T-helper 2 cell treated with Interferon-gamma antibody and Interleukin-4, amounts not matched to agents 5 μg/mL and 100 μg/mL, for 36 hours (primary cell): Measurements from ENCODE around the gene PPP2R5A.
A peak's percentile ranks its signal among the peaks of the same experiment; 100 is the strongest.
"Not testable (repeated sequence)": the region's sequence is repeated elsewhere in the genome, so short reads cannot be mapped to it uniquely, and the experiment has no call there.

Source experiments
- DNase-seq: peaks from one replicate; pipeline ENCODE4 v3.0.0; 2021; ENCODE audit warnings: low spot score
- H3K27ac Mint-ChIP-seq: one replicate; pipeline ENCODE4 v1.8.0; 2021; ENCODE audit warnings: mild to moderate bottlenecking, mixed read lengths
- H3K27me3 Mint-ChIP-seq: one replicate; pipeline ENCODE4 v1.8.0; 2021; ENCODE audit warnings: low read depth, mixed read lengths
- H3K36me3 Mint-ChIP-seq: one replicate; pipeline ENCODE4 v1.8.0; 2021; ENCODE audit warnings: low read depth, mixed read lengths
- H3K4me1 Mint-ChIP-seq: one replicate; pipeline ENCODE4 v1.8.0; 2021; ENCODE audit warnings: low read depth, mixed read lengths
- H3K4me3 Mint-ChIP-seq: one replicate; pipeline ENCODE4 v1.8.0; 2022; ENCODE audit warnings: mild to moderate bottlenecking, moderate library complexity, mixed read lengths
- H3K9me3 Mint-ChIP-seq: one replicate; pipeline ENCODE4 v1.8.0; 2021; ENCODE audit warnings: mixed read lengths

Gene PPP2R5A

DNA sequence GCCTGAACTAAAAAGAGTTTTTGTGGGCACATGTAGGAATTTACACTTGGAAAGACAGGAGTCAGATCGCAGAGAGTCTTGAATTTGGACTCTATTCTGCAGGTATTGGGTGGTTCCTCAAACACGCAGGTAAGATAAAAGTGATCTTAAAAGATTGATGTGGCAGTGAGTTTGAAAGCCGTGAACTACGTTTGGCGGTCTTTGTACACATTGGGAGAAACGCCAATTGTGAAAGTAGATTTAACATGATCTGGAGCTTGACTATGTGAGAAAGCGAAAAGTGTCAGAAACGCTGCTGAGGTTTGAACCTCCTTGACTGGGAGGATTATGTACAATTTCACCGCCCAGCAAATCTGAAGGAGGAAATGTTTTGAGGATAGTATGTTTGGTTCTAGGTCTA is 1.5 kb upstream of the PPP2R5A start:
- Mint-ChIP-seq H3K36me3 (peaks cover 15% of the 10 kb centered on the region), H3K27me3 (no peaks in the 10 kb centered on the region), H3K27ac (peak overlapping the region; percentile 96), H3K4me3 (peak overlapping the region; percentile 92), H3K4me1 (peaks cover 17% of the 10 kb centered on the region), H3K9me3 (no peaks in the 10 kb centered on the region)
- no peak for DNase-seq

DNA sequence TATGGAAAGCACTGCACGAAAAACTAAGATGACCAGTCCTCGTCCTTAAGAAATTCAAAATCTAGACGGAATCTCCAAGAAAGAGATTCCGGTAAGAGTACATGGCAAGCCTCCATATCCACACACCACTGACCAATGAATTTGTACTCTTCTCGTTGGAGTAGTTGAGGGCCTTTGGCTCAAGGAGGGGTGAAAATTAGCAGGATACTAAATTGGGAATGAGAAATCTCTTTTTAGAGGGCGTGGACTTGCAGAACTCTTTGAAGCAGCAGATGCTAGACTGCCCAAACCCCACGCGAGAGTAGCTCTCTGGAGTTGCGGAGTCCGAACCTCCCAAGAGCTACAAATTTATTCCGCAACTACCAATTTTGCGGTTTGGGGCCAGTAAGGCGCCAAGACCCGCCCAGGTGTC is 872 bp upstream of the PPP2R5A start:
- no peaks in the 10 kb centered on the region for H3K27me3 Mint-ChIP-seq
- H3K4me1 Mint-ChIP-seq: peaks cover 20% of the 10 kb centered on the region
- H3K27ac Mint-ChIP-seq: peak overlapping the region; percentile 96
- H3K36me3 Mint-ChIP-seq: peaks cover 18% of the 10 kb centered on the region
- H3K9me3 Mint-ChIP-seq: no peaks in the 10 kb centered on the region
- no peak for DNase-seq
- peak overlapping the region; percentile 92 for H3K4me3 Mint-ChIP-seq

DNA sequence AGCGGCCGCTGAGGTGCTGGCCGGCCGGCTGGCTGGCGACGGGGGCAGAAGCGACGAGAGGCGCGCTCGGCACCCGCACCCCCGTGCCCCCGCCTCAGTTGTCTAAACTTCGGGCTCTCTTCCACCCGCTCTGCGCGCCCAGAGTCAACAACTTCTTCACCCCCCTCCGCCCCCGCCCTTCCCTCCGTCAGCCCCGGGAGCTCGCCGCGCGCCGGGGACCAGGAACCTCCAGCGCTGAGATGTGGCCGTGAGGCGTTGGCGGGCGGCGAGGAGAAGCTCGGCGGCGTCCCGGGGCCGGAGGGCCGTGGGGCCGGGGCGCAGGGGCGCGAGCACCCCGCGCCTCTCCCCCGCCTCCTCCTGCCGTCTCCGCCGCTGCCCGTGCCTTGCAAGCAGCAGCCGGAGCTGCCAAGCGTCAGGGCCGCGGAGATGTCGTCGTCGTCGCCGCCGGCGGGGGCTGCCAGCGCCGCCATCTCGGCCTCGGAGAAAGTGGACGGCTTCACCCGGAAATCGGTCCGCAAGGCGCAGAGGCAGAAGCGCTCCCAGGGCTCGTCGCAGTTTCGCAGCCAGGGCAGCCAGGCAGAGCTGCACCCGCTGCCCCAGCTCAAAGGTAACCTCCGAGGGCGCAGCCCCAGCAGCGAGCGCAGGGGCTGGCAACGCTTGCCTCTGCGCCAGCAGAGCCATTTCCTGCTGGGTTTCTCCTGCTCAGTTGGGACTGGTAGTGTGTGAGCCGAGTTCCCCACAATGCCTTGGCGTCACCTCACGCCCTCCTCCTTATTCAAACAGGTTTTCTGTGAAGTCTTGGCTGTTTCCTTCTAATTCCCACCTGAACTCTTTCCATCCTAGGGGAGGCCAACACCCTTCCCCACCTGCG is 710 bp downstream of the PPP2R5A start:
- H3K27ac Mint-ChIP-seq: peak overlapping the region; percentile 96
- H3K4me3 Mint-ChIP-seq: peak overlapping the region; percentile 99
- peak; percentile 68 for DNase-seq
- H3K9me3 Mint-ChIP-seq: no peaks in the 10 kb centered on the region
- peaks cover 26% of the 10 kb centered on the region for H3K4me1 Mint-ChIP-seq
- peaks cover 24% of the 10 kb centered on the region for H3K36me3 Mint-ChIP-seq
- H3K27me3 Mint-ChIP-seq: no peaks in the 10 kb centered on the region

DNA sequence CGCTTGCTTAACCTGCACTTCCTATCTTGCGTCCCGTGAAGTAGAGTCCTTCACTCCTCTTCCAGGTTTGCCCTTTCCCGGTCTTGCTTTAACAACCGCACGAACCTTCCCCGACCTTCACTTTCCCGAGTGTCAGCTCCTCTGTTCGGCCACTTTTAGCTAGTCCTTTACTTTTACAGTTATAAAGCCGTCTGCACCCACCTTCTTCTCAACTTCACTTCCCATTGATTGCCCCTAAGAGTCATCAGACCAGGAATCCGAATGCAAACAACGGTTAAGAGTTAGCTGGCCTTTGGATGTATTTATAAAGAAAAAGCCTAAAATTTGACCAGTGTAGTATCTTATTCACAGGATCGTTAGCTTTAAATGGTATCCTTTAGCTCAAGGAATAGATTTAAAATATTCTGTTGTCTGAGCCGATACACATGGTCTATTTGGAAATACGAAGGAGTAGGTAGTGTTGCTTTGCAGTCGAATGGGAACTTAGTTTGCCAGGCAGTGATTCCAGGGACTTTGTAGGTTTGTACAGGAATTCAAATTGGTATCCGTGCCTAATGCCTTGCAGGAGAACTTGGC is 1.4 kb downstream of the PPP2R5A start:
- no peak for DNase-seq
- peak overlapping the region; percentile 99 for H3K4me3 Mint-ChIP-seq
- peaks cover 30% of the 10 kb centered on the region for H3K4me1 Mint-ChIP-seq
- H3K27ac Mint-ChIP-seq: peak overlapping the region; percentile 96
- no peaks in the 10 kb centered on the region for H3K9me3 Mint-ChIP-seq
- H3K27me3 Mint-ChIP-seq: no peaks in the 10 kb centered on the region
- H3K36me3 Mint-ChIP-seq: peaks cover 27% of the 10 kb centered on the region

DNA sequence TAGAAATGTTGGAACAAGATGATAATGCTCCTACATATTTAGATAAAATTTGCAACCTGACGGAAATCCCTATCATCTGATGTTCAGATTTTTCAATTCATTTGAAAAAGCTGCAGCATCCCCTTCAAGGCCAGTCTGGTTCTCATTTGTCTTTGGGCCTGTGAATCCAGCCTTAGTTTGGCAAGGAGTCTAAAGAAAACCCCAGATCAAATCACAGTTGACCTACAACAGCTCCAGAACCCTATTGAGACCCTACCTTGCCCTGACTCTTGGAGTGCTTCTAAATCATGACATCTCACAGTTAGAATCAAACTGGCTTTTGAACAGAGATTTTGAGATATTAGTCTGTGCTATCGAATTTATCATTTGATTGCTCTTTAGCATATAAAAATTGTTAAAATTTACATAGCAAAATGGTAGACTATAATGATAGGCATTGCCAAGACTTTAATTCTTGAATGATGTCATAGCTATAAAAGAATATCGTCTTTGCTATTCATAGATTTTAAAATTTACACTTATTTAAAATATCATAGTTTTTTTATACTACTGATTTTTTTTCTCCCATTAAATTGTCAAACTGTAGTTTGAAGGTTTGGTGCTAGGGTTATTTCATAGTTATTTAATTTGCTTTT is 2.2 kb downstream of the PPP2R5A start:
- DNase-seq: no peak
- Mint-ChIP-seq H3K27ac (peak overlapping the region; percentile 96), H3K9me3 (no peaks in the 10 kb centered on the region), H3K36me3 (peaks cover 31% of the 10 kb centered on the region), H3K27me3 (no peaks in the 10 kb centered on the region), H3K4me1 (peaks cover 37% of the 10 kb centered on the region), H3K4me3 (peak overlapping the region; percentile 99)

DNA sequence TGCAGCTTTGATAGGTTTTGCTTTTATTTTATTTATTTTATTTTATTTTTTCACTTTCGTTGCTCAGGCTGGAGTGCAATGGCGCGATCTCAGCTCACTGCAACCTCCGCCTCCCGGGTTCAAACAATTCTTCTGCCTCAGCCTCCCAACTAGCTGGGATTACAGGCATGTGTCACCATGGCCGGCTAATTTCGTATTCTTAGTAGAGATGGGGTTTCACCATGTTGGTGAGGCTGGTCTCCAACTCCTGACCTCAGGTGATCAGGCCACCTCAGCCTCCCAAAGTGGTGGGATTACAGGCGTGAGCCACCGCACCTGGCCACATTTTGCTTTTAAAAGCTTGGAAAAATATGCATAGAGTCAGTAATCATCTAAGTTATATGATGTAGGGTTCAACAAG is 2.8 kb downstream of the PPP2R5A start:
- H3K36me3 Mint-ChIP-seq: peaks cover 31% of the 10 kb centered on the region

DNA sequence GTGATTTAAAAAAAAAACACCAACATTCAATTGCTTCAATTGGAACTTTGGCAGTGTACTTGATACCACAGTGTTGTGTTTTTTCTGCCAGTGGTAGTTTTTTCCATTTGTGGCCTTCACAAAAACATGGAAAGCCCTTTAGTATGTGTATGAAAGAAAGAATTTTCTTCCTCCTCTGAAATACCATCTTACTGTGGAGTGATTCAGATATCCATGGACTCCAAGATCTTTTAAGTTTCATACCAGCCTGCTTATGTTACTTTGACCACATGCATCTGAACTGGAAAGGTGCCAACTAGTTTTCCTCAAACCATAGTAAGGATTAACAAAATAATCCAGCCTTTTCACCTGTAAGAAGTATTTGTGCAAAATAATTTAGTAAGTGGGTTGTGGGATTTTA is 3.4 kb downstream of the PPP2R5A start:
- H3K9me3 Mint-ChIP-seq: no peaks in the 10 kb centered on the region
- peak overlapping the region; percentile 84 for H3K4me3 Mint-ChIP-seq
- H3K4me1 Mint-ChIP-seq: peaks cover 42% of the 10 kb centered on the region
- DNase-seq: no peak
- no peak overlapping the region for H3K27ac Mint-ChIP-seq
- H3K36me3 Mint-ChIP-seq: peaks cover 31% of the 10 kb centered on the region
- no peaks in the 10 kb centered on the region for H3K27me3 Mint-ChIP-seq

More for the DNA sequence above, 2.8 kb downstream of the PPP2R5A start:
- not testable (repeated sequence) for H3K27me3 Mint-ChIP-seq, H3K9me3 Mint-ChIP-seq, DNase-seq
- Mint-ChIP-seq H3K27ac (peak overlapping the region; percentile 18), H3K4me1 (peaks cover 39% of the 10 kb centered on the region), H3K4me3 (peak overlapping the region; percentile 84)

DNA sequence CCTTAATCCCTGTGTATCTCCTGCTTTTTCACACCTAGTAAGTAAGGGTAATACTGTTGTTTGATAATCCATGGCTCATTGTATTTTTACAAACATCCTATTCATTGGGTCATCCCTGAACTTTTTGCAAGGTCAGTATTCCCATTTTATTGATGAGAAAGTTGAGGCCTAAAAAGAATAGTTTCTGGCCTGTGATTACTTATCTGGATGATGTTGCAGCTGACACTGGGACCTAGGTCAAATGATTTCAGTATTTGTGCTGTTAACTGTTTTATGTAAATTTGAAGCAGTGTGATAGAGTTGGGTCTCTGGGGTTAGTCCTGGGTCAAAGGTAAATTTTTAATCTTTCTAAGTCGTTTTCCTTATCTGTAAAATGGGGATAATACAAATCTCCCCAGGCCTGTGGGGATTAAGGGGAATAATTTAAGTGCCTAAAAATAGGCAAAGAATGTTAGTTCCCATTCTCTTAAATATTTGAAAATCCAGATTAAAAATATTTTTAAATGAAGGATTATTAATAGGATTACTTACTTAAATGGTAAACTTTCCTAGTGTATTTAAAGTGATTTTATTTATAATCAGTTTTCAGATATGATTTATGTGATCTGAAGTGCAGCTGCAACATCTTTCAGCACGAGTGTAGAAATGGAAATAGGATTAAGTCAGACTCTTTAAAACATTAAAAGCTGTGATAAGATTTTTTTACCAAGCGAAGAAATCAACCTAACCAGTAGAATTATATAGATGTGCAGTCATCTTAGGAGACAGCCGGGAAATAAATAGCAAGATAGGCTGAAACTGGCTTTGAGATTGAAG is 4.3 kb downstream of the PPP2R5A start:
- Mint-ChIP-seq H3K27me3 (no peaks in the 10 kb centered on the region), H3K36me3 (peaks cover 31% of the 10 kb centered on the region), H3K27ac (no peak overlapping the region), H3K9me3 (no peaks in the 10 kb centered on the region), H3K4me1 (peaks cover 40% of the 10 kb centered on the region), H3K4me3 (peak overlapping the region; percentile 67)
- DNase-seq: no peak

DNA sequence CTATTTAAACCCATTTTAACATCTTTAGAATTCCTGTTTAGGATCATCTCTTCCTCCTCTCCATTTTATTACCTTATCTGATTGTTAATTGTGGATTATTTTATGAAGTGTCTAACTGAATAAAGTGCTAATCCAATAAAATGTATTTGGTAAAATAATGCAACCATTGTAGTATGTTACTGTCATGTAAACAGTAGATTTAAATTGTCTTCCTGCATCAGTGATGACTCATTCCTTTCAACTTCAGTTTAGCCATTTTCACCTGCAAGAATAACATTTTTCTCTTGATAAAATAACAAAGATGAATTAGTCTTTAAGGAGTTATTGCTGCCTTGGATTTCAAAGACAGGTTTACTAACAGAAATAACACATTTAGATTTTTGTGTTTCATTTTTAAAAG is 5.4 kb downstream of the PPP2R5A start:
- Mint-ChIP-seq H3K4me3 (peak overlapping the region; percentile 75), H3K27me3 (no peaks in the 10 kb centered on the region), H3K27ac (peak overlapping the region; percentile 58), H3K9me3 (no peaks in the 10 kb centered on the region), H3K36me3 (peaks cover 34% of the 10 kb centered on the region), H3K4me1 (peaks cover 50% of the 10 kb centered on the region)
- no peak for DNase-seq

DNA sequence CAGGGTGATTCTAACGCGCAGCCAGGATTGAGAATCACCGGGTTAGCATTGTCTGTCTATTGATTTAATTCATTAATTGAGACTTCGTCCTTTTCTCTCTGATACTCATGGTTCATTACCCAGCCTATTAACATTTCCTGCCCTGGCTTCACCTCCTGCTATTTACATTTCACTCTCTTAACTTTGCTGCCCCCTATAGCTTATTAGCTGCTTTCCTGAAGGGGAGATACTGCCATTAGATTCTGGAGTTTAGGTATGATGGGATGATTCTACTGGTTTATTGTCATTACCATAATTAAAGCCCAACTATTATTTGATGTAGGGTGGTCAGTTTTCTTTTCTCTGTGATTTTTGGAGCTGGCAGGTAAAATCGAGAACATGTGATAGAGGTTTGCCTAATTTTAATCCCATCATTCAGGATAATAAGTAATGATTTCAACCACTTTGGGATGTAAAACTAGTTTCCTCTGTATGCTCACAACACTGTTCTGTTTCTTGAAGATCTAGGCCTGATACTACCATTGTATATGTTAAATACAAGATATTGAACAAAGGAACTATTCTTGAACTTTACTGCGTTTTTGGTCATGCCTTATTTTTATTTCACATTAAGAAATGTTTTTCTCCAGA is 6.4 kb downstream of the PPP2R5A start:
- Mint-ChIP-seq H3K36me3 (peaks cover 32% of the 10 kb centered on the region), H3K4me3 (peak overlapping the region; percentile 35), H3K27me3 (no peaks in the 10 kb centered on the region), H3K4me1 (peaks cover 54% of the 10 kb centered on the region), H3K9me3 (no peaks in the 10 kb centered on the region), H3K27ac (peak overlapping the region; percentile 69)
- no peak for DNase-seq

DNA sequence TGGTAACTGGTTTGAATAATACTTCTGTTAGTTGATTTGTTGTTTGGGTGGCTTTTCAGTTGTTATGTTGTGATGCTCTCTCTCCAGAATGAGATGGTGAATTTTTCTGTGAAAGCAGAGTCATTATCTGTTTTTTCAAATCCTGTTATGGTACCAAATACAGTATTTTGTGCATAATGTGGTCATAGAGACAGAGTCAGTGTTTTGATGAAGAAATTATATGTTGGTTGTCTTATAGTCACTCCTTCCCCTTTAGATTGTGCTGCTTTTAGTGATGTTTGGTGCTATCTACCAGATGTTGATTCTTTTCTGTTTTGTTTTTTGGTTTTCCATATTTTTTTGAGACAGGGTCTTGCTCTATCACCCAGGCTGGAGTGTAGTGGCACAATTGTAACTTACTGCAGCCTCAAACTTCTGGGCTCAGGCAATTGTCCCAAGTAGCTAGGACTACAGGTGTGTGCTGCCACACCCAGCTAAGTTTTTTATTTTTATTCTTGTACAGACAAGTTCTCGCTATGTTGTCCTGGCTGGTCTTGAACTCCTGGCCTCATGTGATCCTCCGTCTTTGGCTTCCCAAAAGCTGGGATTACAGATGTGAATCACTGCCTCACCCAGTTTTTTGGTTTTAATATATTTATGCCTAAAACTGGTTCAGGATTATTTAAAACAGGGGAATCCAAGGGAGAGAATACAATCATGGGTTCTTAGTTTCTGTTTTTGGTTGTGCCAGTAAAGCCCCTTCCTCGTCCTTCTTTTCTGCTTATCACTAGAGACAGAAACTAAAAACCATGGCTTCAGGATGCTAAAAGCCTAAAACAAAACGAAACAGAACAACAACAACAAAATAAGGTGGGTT is 7.3 kb downstream of the PPP2R5A start:
- Mint-ChIP-seq H3K27ac (peak overlapping the region; percentile 59), H3K27me3 (no peaks in the 10 kb centered on the region), H3K36me3 (peaks cover 27% of the 10 kb centered on the region), H3K4me1 (peaks cover 54% of the 10 kb centered on the region), H3K4me3 (peak overlapping the region; percentile 35), H3K9me3 (no peaks in the 10 kb centered on the region)
- no peak for DNase-seq

DNA sequence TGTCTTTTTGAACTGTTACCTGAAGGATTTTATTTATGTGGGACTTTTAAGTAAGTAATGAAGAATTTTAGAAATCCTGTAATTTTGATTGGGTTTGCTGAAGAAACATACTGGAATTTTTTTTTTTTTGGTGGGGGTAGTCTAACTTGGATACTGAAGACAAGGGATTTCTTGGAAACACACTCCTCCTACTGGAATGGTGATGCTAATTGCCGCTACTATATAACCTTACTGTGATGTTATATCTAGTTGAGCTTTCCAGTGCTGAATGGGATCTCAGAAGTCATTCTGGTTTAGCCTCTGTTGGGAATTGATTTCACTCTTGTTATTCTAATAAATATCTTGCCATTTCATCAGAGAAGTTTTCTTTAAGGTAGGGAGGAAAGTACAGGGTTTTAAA is 8.4 kb downstream of the PPP2R5A start:
- H3K27me3 Mint-ChIP-seq: no peaks in the 10 kb centered on the region

More for the DNA sequence above, 8.4 kb downstream of the PPP2R5A start:
- Mint-ChIP-seq H3K4me1 (peaks cover 50% of the 10 kb centered on the region), H3K27ac (no peak overlapping the region), H3K36me3 (peaks cover 22% of the 10 kb centered on the region), H3K9me3 (no peaks in the 10 kb centered on the region), H3K4me3 (no peak overlapping the region)
- no peak for DNase-seq
